Activated B cell treated with CpG ODN at 0.5 μM for 24 hours (primary cell): ENCODE data around the gene EFCAB12. TPM values are rescaled to one million over a fixed set of nuclear protein-coding genes. Genes with fewer than 3 reads are reported as not detected.
A peak's percentile ranks its signal among the peaks of the same experiment; 100 is the strongest.

Experiments
- ATAC-seq: fragments of 200-7000 bp; cut with Tn5 transposase; one replicate; pipeline ENCODE4 v1.10.0; 2021; ENCODE audit warnings: low read depth, mild to moderate bottlenecking, moderate library complexity
- CTCF ChIA-PET: fragments of 350-600 bp; sonication (Branson Sonifier 250); formaldehyde crosslinking; loops from one replicate; lab custom pipeline; 2021; ENCODE audit warnings: antibody characterized with exemption; lab: Charles Lee
- POLR2A ChIA-PET: fragments of 350-600 bp; sonication (Branson Sonifier 250); formaldehyde crosslinking; loops from one replicate; lab custom pipeline; 2021; ENCODE audit warnings: antibody characterized with exemption; lab: Charles Lee
- DNase-seq: peaks from one replicate; pipeline ENCODE4 v3.0.0; 2022
- H3K27ac Mint-ChIP-seq: one replicate; pipeline ENCODE4 v1.8.0; 2020; ENCODE audit warnings: mixed read lengths
- H3K27me3 Mint-ChIP-seq: one replicate; pipeline ENCODE4 v1.8.0; 2021; ENCODE audit warnings: mixed read lengths
- H3K36me3 Mint-ChIP-seq: one replicate; pipeline ENCODE4 v1.8.0; 2021; ENCODE audit warnings: low read depth, mixed read lengths
- H3K4me1 Mint-ChIP-seq: one replicate; pipeline ENCODE4 v1.8.0; 2021; ENCODE audit warnings: mixed read lengths
- H3K4me3 Mint-ChIP-seq: one replicate; pipeline ENCODE4 v1.8.0; 2020; ENCODE audit warnings: mild to moderate bottlenecking, mixed read lengths
- H3K9me3 Mint-ChIP-seq: one replicate; pipeline ENCODE4 v1.8.0; 2020; ENCODE audit warnings: mixed read lengths
- CTCF ChIP-seq: fragments of 200-600 bp; IDR thresholded peaks from one replicate; pipeline ENCODE4 v1.8.0; 2022; ENCODE audit warnings: antibody characterized with exemption, mild to moderate bottlenecking
- intact Hi-C: fragments of 100-400 bp; cut with micrococcal nuclease; formaldehyde crosslinking; loops from one replicate; pipeline ENCODE4 v1.15.1; 2024
- total RNA-seq: library from RNA; stranded (reverse); gene quantifications from 2 replicates; pipeline ENCODE4 v1.2.3, GENCODE V29; 2022

EFCAB12 gene
- total RNA-seq, 1 donor from 2014 or later = 1.8 TPM

GRCh38 chr3:129446926-129447325 is 18.5 kb upstream of the EFCAB12 start:
- ATAC-seq (no peak), DNase-seq (no peak)
- H3K36me3 Mint-ChIP-seq = peaks cover 1% of the 10 kb centered on the region
- H3K27me3 Mint-ChIP-seq = no peaks in the 10 kb centered on the region
- no peak for TF ChIP-seq CTCF
- H3K4me1 Mint-ChIP-seq = peaks cover 4% of the 10 kb centered on the region
- POLR2A ChIA-PET = no interaction called here
- no peak overlapping the region for H3K4me3 Mint-ChIP-seq
- no peak overlapping the region for H3K27ac Mint-ChIP-seq
- intact Hi-C loops = no loop called here
- H3K9me3 Mint-ChIP-seq = no peaks in the 10 kb centered on the region
- CTCF ChIA-PET = no interaction called here

DNA sequence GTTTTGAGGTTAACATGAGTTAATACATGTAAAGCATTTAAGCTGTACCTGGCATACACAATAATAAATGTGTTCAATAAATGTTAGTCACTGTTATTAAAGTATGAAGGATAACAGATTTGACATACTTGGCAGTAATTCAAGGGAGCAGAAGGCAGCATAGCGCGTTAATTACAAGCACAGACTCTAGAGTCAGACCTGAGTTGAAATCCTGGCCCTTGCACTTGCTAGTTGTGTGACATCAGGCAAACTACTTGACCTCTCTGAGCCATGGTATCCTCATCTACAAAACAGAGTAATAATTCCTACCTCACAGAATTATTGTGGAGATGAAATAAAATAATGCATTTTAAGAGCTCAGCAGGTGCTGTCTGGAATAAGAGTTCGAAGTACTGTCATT is 17.0 kb upstream of the EFCAB12 start:
- Mint-ChIP-seq H3K36me3 (no peaks in the 10 kb centered on the region), H3K4me3 (no peak overlapping the region), H3K9me3 (no peaks in the 10 kb centered on the region), H3K27ac (no peak overlapping the region), H3K4me1 (peaks cover 15% of the 10 kb centered on the region), H3K27me3 (no peaks in the 10 kb centered on the region)
- ATAC-seq (no peak), DNase-seq (no peak)
- ChIA-PET CTCF (no interaction called here), POLR2A (no interaction called here)
- intact Hi-C loops = no loop called here
- no peak for TF ChIP-seq CTCF

- no peak for TF ChIP-seq CTCF
- intact Hi-C loops = loop anchor here (5.0 kb wide), 2 partner anchors 61 to 1391 kb away; partner anchors contain the start of gene SEC61A1
- no peak for ATAC-seq
- Mint-ChIP-seq H3K27ac (peak overlapping the region; percentile 24), H3K36me3 (peaks cover 18% of the 10 kb centered on the region), H3K4me1 (peaks cover 32% of the 10 kb centered on the region), H3K27me3 (no peaks in the 10 kb centered on the region), H3K4me3 (no peak overlapping the region), H3K9me3 (no peaks in the 10 kb centered on the region)
- ChIA-PET CTCF (no interaction called here), POLR2A (no interaction called here)
- no peak for DNase-seq
These were observed 14.5 kb upstream of the EFCAB12 start for GRCh38 chr3:129442947-129443346.

GRCh38 chr3:129442486-129442885 is 14.1 kb upstream of the EFCAB12 start:
- peaks cover 37% of the 10 kb centered on the region for H3K4me1 Mint-ChIP-seq
- CTCF ChIA-PET = no interaction called here
- intact Hi-C loops = loop anchor here (5.0 kb wide), 2 partner anchors 60 to 1390 kb away; partner anchors contain the start of gene SEC61A1
- no peak overlapping the region for H3K4me3 Mint-ChIP-seq
- peaks cover 23% of the 10 kb centered on the region for H3K36me3 Mint-ChIP-seq
- TF ChIP-seq CTCF = no peak
- ATAC-seq = no peak
- POLR2A ChIA-PET = interaction anchor here (5.4 kb wide), 1 partner anchor 13 kb away, joined by 59 read pairs; the partner anchor contains the start of gene EFCAB12
- no peaks in the 10 kb centered on the region for H3K27me3 Mint-ChIP-seq
- no peaks in the 10 kb centered on the region for H3K9me3 Mint-ChIP-seq
- no peak for DNase-seq
- H3K27ac Mint-ChIP-seq = peak overlapping the region; percentile 24

DNA sequence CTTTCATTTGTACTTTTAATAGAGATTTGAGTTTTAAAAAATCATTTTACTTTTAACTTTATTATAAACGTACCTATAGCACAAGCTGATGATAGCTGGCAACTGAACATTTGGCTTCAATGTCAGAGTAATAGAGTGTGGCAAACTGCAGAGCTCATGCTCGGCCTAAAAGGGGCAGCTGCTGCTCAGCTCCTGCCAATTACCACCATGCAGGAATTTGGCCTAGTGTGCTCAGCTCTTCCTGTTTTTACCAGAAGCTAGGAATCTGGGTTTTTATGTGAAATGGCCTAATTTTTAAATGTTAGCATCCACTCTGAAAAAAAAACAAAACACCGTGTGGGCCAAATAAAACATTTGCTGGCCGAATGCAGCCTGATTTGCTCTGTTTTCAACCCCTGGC is 13.3 kb upstream of the EFCAB12 start:
- peaks cover 28% of the 10 kb centered on the region for H3K36me3 Mint-ChIP-seq
- DNase-seq = no peak
- no peak for TF ChIP-seq CTCF
- peak overlapping the region; percentile 96 for H3K4me3 Mint-ChIP-seq
- H3K4me1 Mint-ChIP-seq = peaks cover 42% of the 10 kb centered on the region
- no peaks in the 10 kb centered on the region for H3K27me3 Mint-ChIP-seq
- ATAC-seq = no peak
- H3K9me3 Mint-ChIP-seq = no peaks in the 10 kb centered on the region
- intact Hi-C loops = loop anchor here (2.0 to 5.0 kb wide), 7 partner anchors 59 to 1389 kb away; partner anchors contain the start of genes ACAD9, CNBP, PIK3R4 and SEC61A1
- ChIA-PET CTCF (no interaction called here), POLR2A (interaction anchor here (5.4 kb wide), 1 partner anchor 12 kb away, joined by 59 read pairs; the partner anchor contains the start of gene EFCAB12)
- H3K27ac Mint-ChIP-seq = no peak overlapping the region
